ENCODE data around the gene XRN2. TPM values are rescaled to one million over a fixed set of nuclear protein-coding genes. Genes with fewer than 3 reads are reported as not detected.
A peak's percentile ranks its signal among the peaks of the same experiment; 100 is the strongest.

XRN2 gene
- total and polyA plus RNA-seq, 2 donors (not counting 1 experiment from before 2014, with no cell fraction given), result 19.0 to 46.2 TPM

- H3K9ac ChIP-seq (ENCODE audit: low read length), result no peak overlapping the region
- ATAC-seq (ENCODE audit: low read depth), result no peak
- no peaks in the 10 kb centered on the region for H3K79me2 ChIP-seq (ENCODE audit: control insufficient read depth, insufficient read depth, low read length)
- intact Hi-C loops (cut with micrococcal nuclease), result loop anchor here (5.0 to 10.0 kb wide), 2 partner anchors 94 to 109 kb away; partner anchors contain the start of gene XRN2
- DNase-seq, result no peak
- no peaks in the 10 kb centered on the region for H4K20me1 ChIP-seq (ENCODE audit: control insufficient read depth, insufficient read depth, low read length, poor library complexity, severe bottlenecking)
- TF ChIP-seq CTCF (IDR thresholded peaks at IDR 0.05) (no peak), EZH2 (IDR thresholded peaks at IDR 0.05; ENCODE audit: borderline replicate concordance, insufficient read depth, low read depth, low read length, poor library complexity, severe bottlenecking) (no peak)
- no peak overlapping the region for H3K27ac ChIP-seq (ENCODE audit: low read length in 2 of 2)
- H3K27ac Mint-ChIP-seq, result no peak overlapping the region
- H3K4me2 ChIP-seq (replicated peaks; ENCODE audit: low read depth, low read length, poor library complexity, severe bottlenecking), result no peak overlapping the region
- no peak overlapping the region for H2AFZ ChIP-seq (ENCODE audit: insufficient read depth, low read depth, low read length, poor library complexity, severe bottlenecking)
- ChIA-PET CTCF (no interaction called here), POLR2A (no interaction called here)
- peaks cover 9% of the 10 kb centered on the region for H3K4me1 Mint-ChIP-seq
- peaks cover 7 to 18% of the 10 kb centered on the region in 2 donors for H3K4me1 ChIP-seq (ENCODE audit: control insufficient read depth in 2 of 2, insufficient read depth in 2 of 2, low read length in 2 of 2)
- peaks cover 2 to 9% (median 8%) of the 10 kb centered on the region in 3 donors for H3K9me3 ChIP-seq (ENCODE audit: control extremely low read depth in 1 of 3, control insufficient read depth in 2 of 3, insufficient read depth in 1 of 3, low read length in 2 of 3)
- H3K27me3 ChIP-seq (replicated peaks in 1 of 4; ENCODE audit: control extremely low read depth in 1 of 4, control insufficient read depth in 3 of 4, insufficient read depth in 4 of 4, low read length in 3 of 4), result peaks cover 4 to 69% (median 35%) of the 10 kb centered on the region in 4 experiments
- no peak overlapping the region for H3K4me3 ChIP-seq (ENCODE audit: control extremely low read depth in 1 of 5, extremely low read depth in 1 of 5, insufficient read depth in 1 of 5, low read depth in 2 of 5, low read length in 4 of 5)
- 50% methylated on average over 1 of the region's 10 CpGs for WGBS (ENCODE audit: insufficient coverage)
- H3K27me3 Mint-ChIP-seq, result peaks cover 60% of the 10 kb centered on the region
- peak overlapping the region; percentile 70 for H3K4me3 Mint-ChIP-seq
- H3K36me3 ChIP-seq (replicated peaks in 1 of 2; ENCODE audit: control extremely low read depth in 1 of 2, control insufficient read depth in 1 of 2, extremely low read depth in 1 of 2, insufficient read depth in 2 of 2, low read length in 1 of 2), result no peaks in the 10 kb centered on the region
- no peaks in the 10 kb centered on the region for H3K9me3 Mint-ChIP-seq (ENCODE audit: insufficient read depth)
Observed at GRCh38 chr20:21398109-21399004, 95.2 kb downstream of the XRN2 start.

- H3K9me3 ChIP-seq (ENCODE audit: control extremely low read depth in 1 of 3, control insufficient read depth in 2 of 3, insufficient read depth in 1 of 3, low read length in 2 of 3), result peaks cover 2 to 9% (median 4%) of the 10 kb centered on the region in 3 donors
- no CpG with 5 or more reads among the region's 5 CpGs for WGBS (ENCODE audit: insufficient coverage)
- H3K27ac Mint-ChIP-seq, result no peak overlapping the region
- peaks cover 9% of the 10 kb centered on the region for H3K4me1 Mint-ChIP-seq
- ChIA-PET CTCF (no interaction called here), POLR2A (no interaction called here)
- no peaks in the 10 kb centered on the region for H3K36me3 ChIP-seq (replicated peaks in 1 of 2; ENCODE audit: control extremely low read depth in 1 of 2, control insufficient read depth in 1 of 2, extremely low read depth in 1 of 2, insufficient read depth in 2 of 2, low read length in 1 of 2)
- no peak overlapping the region for H3K4me3 ChIP-seq (ENCODE audit: control extremely low read depth in 1 of 5, extremely low read depth in 1 of 5, insufficient read depth in 1 of 5, low read depth in 2 of 5, low read length in 4 of 5)
- peaks cover 7 to 18% of the 10 kb centered on the region in 2 donors for H3K4me1 ChIP-seq (ENCODE audit: control insufficient read depth in 2 of 2, insufficient read depth in 2 of 2, low read length in 2 of 2)
- H3K9ac ChIP-seq (ENCODE audit: low read length), result no peak overlapping the region
- H3K4me2 ChIP-seq (replicated peaks; ENCODE audit: low read depth, low read length, poor library complexity, severe bottlenecking), result no peak overlapping the region
- H3K27me3 ChIP-seq (replicated peaks in 1 of 4; ENCODE audit: control extremely low read depth in 1 of 4, control insufficient read depth in 3 of 4, insufficient read depth in 4 of 4, low read length in 3 of 4), result peaks cover 4 to 62% (median 34%) of the 10 kb centered on the region in 4 experiments
- no peak overlapping the region for H2AFZ ChIP-seq (ENCODE audit: insufficient read depth, low read depth, low read length, poor library complexity, severe bottlenecking)
- H3K27ac ChIP-seq (ENCODE audit: low read length in 2 of 2), result no peak overlapping the region
- H4K20me1 ChIP-seq (ENCODE audit: control insufficient read depth, insufficient read depth, low read length, poor library complexity, severe bottlenecking), result no peaks in the 10 kb centered on the region
- DNase-seq (no peak), ATAC-seq (ENCODE audit: low read depth) (no peak)
- no peak overlapping the region for H3K4me3 Mint-ChIP-seq
- intact Hi-C loops (cut with micrococcal nuclease), result loop anchor here (5.0 to 10.0 kb wide), 2 partner anchors 94 to 108 kb away; partner anchors contain the start of gene XRN2
- no peak for TF ChIP-seq CTCF (IDR thresholded peaks at IDR 0.05)
- TF ChIP-seq EZH2 (IDR thresholded peaks at IDR 0.05; ENCODE audit: borderline replicate concordance, insufficient read depth, low read depth, low read length, poor library complexity, severe bottlenecking), result no peak
- H3K27me3 Mint-ChIP-seq, result peaks cover 64% of the 10 kb centered on the region
- H3K9me3 Mint-ChIP-seq (ENCODE audit: insufficient read depth), result no peaks in the 10 kb centered on the region
- H3K79me2 ChIP-seq (ENCODE audit: control insufficient read depth, insufficient read depth, low read length), result no peaks in the 10 kb centered on the region
Observed at GRCh38 chr20:21399005-21399475, 95.9 kb downstream of the XRN2 start.
